IPS-NIHi7 (cell line): ENCODE results near the gene BTBD1.
A peak's percentile ranks its signal among the peaks of the same experiment; 100 is the strongest.
"Not testable (repeated sequence)": the region's sequence is repeated elsewhere in the genome, so short reads cannot be mapped to it uniquely, and the experiment has no call there.

ENCODE experiments used
- DNase-seq: peaks from one replicate; pipeline ENCODE4 v3.0.0; 2012; ENCODE audit warnings: mixed read lengths; ENCODE audit errors: extremely low spot score

Gene BTBD1

DNA sequence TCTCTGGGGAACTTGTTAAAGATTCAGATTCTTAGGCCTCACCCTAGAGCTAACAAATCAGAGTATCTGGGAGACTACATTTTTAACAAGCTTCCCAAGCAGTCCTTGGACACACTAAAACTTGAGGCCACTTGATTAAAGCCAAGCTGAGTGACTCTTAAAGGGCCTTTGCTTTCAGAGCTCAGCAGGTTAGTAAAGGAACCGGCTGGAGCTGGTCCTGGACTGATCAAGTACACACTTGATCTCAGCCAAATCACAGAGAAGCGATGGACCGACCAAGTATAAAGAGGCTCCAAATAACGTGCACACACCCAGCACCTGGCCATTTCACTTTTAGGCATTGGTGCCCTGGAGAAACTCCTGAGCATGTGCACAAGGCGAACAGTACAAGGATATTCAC lies 27.5 kb upstream of the BTBD1 start:
- no peak for DNase-seq

DNA sequence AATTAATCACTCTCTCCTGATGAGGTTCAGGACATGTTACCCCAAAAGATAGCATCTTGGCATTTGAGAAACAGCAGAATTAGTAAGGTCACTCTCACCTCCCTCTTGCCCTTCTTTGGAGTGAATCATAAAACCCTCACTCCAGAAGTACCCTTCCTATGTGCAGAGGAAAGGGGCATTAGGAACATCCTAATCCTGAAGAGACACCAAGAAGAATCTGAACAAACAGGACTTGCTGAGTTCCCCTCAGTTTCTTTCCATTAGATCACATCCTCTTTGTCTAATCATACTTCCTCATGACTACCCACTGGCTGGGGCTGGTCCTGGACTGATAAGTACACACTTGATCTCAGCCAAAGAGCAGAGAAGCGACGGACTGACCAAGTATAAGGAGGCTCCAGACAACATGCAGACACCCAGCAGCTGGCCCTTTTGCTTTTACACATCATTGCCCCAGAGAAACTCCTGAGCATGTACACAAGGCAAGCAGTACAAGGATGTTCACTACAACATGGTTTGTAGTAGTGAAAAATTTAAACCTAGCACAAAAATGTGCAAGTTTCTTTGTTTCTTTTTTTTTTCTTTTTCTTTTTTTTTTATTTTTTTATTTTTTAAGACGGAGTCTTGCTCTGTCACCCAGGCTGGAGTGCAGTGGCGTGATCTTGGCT lies 25.4 kb upstream of the BTBD1 start:
- DNase-seq = no peak

DNA sequence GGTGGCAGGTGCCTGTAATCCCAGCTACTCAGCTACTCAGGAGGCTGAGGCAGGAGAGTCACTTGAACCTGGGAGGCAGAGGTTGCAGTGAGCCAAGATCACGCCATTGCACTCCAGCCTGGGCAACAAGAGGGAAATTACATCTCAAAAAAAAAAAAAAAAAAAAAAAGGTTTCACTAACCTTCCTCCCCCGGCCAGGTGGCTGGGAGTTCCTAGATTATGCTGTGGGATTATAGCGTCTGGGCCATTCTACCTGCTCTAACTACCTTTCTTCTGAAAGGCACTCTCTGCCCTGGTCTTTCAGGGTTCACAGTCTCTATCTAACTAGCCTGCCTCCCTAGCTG lies 24.9 kb upstream of the BTBD1 start:
- not testable (repeated sequence) for DNase-seq

DNA sequence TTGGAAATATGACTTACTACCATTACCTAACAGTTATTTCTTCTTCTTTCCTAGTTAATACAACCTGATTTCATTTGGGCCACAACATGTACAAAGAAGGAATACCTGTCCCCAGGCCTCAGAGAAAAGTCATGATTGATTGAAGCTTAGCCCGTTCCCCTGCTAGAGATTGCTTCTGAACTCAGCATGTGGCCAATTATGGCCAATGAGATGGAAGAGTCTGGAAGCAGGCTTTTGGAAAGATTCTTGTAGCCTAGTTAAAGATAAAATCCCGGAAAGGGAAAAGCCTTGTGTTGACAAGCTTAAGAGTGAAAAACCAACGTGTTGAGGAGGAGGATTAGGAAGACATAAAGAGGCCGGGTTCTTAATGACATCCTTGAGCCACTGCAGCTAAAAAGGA lies 23.4 kb upstream of the BTBD1 start:
- no peak for DNase-seq

DNA sequence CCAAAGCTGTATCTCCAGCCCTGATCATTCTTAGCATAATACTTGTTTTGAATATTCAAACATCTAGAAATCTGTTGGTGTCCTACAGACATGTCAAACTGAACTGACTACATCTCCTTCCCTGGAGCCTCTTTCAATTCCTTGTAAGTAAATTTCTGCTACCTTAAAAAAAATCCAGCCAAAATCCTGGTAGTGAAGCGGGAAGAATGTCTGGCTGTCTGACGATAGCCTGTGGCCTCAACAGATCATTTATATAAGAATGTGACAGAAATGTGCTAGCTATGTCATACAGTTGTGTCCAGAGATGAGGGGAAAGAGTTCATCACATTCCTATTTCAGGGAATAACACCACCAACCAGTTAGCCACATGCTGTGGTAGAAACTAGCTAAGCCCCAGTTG lies 21.8 kb upstream of the BTBD1 start:
- DNase-seq = no peak

DNA sequence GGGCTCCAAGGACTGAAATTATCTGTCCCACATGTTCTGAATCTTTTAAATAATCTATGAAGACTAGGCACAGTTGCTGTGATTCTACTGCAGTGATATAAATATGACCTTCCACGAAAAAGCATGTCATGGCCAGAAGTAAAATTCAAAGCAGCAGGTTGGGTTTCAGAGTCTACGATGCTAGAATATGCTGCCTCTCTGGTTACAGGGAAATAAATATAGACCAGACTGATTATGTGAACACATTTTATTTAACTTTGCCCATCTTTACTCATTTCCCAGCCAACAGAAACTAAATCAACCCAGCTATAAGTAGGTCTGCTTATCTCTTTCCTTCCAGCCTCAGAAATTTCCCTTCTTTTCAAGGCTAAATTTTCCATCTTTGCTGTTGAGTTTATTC lies 20.5 kb upstream of the BTBD1 start:
- DNase-seq = no peak

DNA sequence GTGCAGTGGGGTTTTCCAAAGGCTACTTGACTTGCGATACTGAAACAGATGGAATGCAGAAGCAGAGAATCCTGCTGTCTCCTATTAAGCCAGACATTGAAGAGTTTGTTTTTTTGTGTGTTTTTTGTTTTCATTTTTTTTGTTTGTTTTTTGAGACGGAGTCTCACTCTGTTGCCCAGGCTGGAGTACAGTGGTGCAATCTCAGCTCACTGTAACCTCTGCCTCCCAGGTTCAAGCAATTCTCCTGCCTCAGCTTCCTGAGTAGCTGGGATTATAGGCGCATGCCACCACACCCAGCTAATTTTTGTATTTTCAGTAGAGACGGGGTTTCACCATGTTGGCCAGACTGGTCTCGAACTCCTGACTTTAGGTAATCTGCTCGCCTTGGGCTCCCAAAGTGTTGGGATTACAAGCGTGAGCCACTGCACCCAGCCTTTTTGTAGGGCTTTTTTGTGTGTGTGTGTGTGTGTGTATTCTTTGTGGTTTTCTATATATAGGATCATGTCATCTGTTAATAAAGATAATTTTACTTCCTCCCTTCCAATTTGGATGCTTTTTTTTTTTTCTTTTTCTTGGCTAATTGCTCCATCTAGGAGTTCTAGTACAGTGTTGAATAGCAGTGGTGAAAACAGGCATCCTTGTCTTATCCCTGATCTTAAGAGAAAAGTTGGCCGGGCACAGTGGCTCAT lies 19.0 kb upstream of the BTBD1 start:
- not testable (repeated sequence) for DNase-seq

DNA sequence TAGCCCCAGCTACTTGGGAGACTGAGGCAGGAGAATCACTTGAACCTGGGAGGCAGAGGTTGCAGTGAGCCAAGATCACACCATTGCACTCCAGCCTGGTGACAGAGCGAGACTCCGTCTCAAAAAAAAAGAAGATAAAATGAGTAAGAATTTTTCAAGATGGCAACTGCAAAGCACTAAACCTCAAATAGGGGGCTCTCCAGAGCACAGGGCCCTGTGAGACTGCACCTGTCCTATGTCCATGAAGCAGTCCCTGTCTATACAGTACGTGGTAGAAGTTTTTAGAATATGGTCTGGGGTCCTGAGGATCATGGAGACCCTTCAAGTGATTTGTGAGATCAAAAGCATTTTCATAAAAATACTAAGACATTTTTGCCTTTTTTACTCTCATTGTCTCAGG lies 18.4 kb upstream of the BTBD1 start:
- not testable (repeated sequence) for DNase-seq

DNA sequence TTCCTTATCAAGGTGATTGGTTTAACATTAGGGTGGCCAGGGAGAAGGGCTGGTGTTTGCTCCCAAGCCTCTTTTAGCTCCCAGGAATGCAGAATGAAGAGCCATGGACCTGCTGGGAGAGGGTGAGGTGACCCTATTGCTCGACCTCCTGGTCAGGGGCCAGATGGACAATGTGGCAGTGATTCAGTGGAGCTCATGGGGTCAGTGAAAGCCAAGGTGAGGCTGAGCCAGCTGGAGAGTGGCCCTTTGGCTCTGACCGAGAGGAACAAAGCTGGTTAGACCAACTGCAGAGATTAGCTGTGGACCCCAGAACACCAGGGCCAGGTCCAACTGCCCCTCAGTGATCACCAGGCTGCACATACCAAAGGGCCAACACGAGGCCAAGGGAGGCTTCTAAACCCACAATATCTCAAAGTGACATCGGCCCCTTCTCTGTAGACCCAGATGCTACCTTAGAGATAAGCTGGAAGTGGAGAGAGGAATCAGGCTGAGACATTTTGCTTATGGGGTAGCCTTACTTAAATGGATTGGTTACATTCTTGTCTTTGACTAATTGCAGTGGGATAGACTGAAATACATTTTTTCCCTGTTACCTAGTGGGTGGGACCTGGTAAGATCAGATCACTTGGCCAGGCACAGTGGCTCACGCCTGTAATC lies 15.8 kb upstream of the BTBD1 start:
- DNase-seq = no peak

DNA sequence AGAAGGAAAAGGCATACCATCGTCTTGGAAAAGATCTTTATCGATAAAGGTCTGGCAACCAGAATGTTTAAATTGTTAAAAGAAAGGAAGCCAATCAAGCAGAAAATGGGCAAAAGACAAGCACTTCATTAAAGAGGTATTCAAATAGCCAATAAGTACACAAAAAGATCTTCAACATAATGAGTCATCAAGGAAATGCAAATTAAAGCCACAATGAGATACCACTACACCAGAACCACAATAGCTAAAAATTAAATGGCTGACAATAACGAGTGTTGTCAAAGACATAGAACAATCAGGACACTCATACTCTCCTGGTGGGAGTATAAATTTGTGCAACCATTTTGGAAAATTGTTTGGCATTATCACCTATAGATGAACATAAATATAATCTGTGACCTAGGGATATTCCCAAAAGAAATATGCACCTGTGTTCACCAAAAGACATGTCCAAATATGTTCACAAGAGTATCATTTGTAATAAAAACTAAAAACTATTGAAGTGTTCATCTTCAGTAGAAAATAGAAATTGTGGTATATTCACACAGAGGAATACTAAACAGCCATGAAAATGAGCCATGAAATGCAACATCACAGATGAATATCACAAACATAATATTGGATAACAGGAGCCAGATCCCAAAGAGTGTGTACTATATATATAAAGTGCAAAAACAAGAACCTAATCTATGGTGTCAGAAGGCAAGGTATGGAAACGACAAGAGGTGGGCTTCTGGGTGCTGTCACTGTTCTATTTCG lies 14.4 kb upstream of the BTBD1 start:
- no peak for DNase-seq

DNA sequence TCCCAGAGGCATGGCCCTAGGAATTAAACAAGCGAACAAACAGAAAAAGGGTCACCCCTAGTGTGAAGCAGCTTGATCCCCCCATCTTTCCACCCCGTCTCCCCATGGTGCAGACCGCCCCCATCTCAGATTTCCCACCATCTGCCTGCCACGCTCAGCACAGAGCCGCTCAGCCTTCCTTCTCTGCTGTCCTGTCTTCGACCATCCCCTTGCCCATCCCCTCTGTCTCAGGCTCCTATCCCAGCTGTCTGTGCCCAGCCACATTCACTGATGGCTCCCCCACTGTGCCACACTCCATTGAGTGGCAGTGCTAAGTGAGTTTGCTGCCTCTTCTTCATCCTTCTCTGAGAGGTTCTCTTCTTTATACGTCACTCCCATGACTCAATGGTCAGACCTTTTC lies 11.7 kb upstream of the BTBD1 start:
- no peak for DNase-seq

DNA sequence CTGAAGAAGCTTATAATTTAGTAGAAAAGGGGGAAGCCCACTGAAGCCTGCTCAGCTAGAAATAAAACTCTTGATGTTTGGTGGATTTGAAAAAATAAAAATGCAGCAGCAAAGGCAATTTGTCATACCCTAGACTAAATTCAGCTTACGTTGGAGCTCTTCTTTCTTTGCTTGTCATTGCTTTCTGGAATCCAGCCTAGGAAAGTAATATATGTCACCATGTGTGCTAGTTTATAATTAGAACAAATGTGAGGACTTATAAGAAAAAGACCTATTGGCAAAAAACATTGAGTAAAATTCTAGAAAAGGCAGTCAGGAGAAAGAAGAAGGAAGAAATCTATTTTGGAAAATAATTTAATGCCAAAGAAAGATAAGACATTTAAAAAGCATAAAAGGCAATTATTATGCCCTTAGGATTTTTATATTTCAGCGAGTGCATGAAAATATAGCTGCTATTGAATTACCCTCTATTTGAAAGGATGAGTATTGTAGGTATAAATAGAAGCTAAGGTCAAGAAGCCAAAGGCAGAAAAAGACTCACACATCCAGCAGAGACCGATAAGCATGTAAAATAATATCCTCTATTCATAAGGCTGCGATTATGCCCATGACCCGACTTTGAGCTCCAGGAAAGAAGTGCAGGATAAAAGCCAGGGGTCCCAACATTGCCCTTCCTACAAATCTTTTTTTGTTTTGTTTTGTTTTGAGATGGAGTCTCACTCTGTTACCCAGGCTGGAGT lies 10.6 kb upstream of the BTBD1 start:
- DNase-seq = no peak

DNA sequence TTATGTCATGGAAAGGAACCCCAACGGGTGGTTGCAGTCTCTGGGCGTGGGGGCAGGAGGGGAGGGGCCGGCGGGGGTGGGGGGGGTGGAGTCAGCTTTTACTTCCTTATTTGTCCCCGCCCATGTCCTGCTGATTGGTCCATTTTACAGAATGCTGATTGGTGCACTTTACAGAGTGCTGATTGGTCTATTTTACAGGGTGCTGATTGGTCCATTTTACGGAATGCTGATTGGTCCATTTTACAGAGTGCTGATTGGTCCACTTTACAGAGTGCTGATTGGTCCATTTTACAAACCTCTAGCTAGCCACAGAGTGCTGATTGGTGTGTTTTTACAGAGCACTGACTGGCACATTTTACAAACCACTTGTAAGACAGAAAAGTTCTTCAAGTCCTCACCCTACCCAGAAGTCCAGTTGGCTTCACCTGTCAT lies 2.2 kb upstream of the BTBD1 start:
- peak; percentile 43 for DNase-seq

DNA sequence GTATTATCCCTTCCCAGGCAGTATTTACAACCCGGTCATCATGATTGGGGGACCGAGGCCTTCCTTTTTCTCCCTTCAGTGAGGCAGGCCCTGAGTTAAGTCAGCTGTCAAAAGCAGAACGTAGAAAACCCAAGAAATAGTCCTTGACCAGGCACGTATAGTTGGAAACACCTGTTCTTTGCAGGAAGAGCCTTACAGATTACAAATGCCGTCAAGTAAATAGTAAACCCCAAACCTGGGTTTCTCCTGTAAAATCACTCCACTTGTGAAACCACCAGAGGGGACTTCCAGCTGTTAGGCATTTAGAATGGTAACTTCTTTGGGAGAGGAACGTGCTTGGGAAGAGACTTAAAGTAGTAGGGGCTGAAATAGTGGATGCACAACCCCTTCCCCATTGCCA lies 1.0 kb upstream of the BTBD1 start:
- no peak for DNase-seq

DNA sequence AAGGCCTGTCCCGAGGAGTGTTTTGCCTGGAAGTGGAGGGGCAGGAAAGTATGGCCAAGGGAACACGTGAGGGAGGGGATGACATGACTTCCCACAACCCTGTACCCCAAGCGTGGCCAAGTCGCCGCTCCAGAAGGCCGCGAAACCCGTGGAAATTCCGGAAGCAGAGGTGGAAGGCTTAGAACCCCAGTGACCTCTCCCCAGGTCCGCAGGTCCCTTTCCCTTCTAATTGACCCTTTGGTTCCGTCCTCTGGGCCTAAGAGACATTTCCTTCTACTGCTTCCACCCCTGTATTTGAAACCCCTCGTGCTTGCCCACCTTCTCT lies 548 bp upstream of the BTBD1 start:
- DNase-seq = no peak

DNA sequence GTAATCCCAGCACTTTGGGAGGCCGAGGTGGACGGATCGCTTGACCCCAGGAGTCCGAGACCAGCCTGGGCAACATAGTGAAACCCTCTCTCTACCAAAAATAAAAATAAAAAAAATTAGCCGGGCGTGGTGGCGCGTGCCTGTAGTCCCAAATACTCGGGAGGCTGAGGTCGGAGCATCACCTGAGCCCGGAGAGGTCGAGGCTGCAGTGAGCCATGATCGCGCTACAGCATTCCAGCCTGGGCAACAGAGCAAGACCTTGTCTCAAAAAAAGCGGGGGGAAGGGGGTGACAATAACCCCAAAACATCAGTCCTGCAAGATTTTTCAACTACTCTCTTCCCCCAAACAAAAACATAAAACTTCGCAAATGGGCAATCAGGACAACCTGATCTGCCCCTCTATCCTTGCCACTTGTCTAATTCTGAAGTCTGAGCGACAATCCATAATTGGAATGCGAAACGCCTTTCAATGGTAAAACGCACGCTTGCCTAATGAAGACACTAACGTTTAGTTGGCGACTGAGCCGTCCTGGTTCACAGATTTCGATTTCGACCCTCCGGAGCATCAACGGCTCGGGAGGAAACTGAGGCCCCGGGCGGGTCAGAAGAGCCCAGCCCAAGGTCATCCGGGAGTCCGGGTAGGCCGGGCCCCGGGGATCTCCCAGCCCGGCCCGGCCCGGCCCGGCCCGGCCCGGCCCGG lies 868 bp downstream of the BTBD1 start:
- DNase-seq = no peak

DNA sequence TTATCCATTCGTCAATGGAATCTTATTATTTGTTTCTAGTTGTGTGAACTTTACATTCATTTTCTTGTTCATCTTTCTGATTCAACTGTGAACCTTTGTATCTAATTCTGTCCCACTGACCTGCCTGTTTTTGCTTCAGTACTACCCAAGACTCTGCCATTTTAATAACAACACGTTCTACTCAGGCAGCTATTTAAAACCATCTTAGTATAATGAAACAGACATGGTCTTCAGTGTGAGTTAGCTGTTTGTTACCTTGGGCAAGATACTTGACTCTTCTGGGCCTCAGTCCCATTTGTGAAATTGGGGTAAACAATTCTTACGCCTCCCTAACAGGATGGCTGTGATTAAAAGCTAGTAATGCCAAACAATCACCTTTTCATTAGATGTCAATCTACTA lies 1.6 kb downstream of the BTBD1 start:
- no peak for DNase-seq

DNA sequence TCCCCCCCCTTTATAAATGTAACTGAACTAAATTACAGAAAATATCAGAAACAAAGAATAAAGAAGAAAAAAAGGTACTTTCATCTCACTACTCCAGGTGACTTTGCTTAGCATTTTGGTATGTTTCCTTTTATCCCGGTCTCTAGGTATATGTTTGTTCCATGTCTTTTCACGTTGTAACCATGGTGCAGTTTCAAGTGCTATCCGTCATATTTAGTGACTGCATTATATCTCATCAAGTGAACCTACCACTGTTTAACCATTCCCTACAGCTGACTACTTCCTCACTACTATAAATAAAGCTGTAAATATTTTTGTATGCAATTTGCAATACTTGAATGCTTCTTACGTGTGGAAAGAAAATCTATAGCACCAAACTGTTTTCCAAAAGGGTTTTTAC lies 2.2 kb downstream of the BTBD1 start:
- no peak for DNase-seq

DNA sequence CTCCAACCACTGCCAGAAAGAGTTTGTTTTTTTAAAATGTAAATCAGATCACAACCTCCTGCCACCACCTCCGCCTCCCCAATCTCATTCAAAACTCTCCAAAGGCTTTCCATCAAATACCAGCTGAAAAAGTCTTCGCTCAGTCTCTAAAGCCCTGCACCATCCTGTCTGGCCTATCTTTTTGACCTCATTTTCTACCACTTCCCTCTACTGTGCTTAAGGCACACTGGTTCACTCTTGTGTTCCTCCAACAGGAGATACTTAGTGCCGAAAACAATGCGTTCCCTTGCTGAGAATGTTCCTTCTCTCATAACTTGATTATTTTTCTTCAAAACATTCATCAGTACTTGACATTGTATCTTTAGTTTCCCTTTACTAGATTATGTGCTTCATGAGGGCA lies 3.5 kb downstream of the BTBD1 start:
- no peak for DNase-seq

DNA sequence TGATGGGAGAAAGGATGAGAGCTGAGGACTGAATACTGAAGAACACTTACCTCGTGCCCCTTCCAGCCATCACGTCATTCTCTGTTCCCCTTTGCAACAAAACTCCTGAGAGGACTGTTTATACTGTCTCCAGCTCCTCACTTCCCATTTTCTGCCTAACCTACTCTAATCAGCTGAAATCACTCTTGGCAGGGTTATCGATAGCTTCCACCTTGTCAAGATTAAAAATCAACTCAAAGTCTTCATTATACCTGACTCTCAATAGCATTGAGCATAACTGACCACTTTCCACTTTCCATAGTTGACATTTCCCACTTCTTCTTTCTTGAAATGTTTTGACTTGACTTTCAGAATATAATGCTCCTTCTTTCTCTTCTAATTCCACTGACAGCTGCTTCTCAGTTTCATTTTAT lies 4.3 kb downstream of the BTBD1 start:
- DNase-seq = no peak

DNA sequence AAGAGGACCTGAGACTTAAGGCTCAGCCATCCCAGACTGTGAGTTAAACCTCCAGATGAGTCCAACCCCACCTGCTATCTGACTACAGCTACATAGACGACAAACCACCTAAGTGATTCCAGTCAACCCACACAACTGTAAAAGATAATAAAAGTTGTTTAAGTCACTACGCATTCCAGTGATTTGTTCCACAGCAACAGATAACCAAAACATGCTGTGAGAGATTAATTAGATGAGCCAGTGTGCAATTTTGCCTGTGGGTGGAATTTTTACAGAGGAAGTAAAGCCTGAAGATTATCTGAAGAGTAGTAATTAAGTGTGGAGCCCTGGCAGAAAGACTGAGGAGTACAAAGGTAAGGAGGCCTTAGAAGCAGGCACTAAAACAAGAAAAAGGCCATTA lies 5.4 kb downstream of the BTBD1 start:
- no peak for DNase-seq
